Upper lobe of left lung (tissue), 4 donors: ENCODE results near the gene GSPT1.

ENCODE experiments used
- EP300 ChIP-seq, 4 donors: sonication (generic); formaldehyde crosslinking; IDR thresholded peaks; one replicate each; pipeline ENCODE4 v1.5.1; 2017; ENCODE audit warnings: antibody characterized with exemption in 4 of 4, control low read depth in 2 of 4
- POLR2A ChIP-seq, 4 donors: fragments of 450-650 bp; IDR thresholded peaks; one replicate each; pipeline ENCODE4 v1.5.1; 2016 to 2017; ENCODE audit warnings: antibody characterized with exemption in 4 of 4, mild to moderate bottlenecking in 2 of 4
- POLR2AphosphoS5 ChIP-seq, 2 donors: sonication (generic); formaldehyde crosslinking; IDR thresholded peaks; one replicate each; pipeline ENCODE4 v1.5.1; 2017; ENCODE audit warnings: antibody characterized with exemption in 2 of 2
- TF ChIP-seq, protein P1 (sequence below), 6 experiments: fragments of 450-650 bp in 4 of 6; fragments of 200-600 bp in 2 of 6; sonication (generic) in 2 of 6; IDR thresholded peaks; one replicate each; pipeline ENCODE4 v1.5.1; 2016 to 2019; ENCODE audit warnings: antibody characterized with exemption in 6 of 6

DNA sequence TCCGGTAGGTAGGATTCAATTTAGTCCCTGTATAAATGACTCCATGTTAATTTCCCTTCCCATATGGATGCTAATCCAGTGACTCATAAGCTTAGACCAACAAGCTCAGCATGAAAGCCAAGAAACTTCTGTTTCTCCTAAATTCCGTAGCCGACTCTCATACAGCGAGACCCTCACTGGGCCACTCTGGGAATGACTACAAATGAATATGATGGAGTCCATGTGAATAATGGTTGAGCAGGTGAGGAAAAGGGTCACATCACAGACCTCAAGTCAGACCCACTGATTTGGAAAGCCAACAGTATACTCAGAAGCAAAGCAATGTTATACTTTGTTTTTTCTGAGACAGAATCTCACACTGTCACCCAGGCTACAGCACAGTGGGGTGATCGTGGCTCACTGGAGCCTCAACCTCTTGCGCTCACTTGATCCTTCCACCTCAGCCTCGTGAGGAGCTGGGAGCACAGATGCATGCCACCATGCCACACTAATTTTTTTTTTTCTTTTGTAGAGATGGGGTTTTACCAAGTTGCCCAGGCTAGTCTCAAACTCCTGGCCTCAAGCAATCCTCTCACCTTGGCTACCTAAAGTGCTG is 79.0 kb downstream of the GSPT1 start:
- TF ChIP-seq, protein P1, sequence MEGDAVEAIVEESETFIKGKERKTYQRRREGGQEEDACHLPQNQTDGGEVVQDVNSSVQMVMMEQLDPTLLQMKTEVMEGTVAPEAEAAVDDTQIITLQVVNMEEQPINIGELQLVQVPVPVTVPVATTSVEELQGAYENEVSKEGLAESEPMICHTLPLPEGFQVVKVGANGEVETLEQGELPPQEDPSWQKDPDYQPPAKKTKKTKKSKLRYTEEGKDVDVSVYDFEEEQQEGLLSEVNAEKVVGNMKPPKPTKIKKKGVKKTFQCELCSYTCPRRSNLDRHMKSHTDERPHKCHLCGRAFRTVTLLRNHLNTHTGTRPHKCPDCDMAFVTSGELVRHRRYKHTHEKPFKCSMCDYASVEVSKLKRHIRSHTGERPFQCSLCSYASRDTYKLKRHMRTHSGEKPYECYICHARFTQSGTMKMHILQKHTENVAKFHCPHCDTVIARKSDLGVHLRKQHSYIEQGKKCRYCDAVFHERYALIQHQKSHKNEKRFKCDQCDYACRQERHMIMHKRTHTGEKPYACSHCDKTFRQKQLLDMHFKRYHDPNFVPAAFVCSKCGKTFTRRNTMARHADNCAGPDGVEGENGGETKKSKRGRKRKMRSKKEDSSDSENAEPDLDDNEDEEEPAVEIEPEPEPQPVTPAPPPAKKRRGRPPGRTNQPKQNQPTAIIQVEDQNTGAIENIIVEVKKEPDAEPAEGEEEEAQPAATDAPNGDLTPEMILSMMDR (IDR thresholded peaks at IDR 0.05): no peak
- TF ChIP-seq POLR2AphosphoS5 (IDR thresholded peaks at IDR 0.05) (no peak), POLR2A (IDR thresholded peaks at IDR 0.05) (no peak), EP300 (IDR thresholded peaks at IDR 0.05) (no peak)
